Measurements from ENCODE around the gene SOX15.

DNA sequence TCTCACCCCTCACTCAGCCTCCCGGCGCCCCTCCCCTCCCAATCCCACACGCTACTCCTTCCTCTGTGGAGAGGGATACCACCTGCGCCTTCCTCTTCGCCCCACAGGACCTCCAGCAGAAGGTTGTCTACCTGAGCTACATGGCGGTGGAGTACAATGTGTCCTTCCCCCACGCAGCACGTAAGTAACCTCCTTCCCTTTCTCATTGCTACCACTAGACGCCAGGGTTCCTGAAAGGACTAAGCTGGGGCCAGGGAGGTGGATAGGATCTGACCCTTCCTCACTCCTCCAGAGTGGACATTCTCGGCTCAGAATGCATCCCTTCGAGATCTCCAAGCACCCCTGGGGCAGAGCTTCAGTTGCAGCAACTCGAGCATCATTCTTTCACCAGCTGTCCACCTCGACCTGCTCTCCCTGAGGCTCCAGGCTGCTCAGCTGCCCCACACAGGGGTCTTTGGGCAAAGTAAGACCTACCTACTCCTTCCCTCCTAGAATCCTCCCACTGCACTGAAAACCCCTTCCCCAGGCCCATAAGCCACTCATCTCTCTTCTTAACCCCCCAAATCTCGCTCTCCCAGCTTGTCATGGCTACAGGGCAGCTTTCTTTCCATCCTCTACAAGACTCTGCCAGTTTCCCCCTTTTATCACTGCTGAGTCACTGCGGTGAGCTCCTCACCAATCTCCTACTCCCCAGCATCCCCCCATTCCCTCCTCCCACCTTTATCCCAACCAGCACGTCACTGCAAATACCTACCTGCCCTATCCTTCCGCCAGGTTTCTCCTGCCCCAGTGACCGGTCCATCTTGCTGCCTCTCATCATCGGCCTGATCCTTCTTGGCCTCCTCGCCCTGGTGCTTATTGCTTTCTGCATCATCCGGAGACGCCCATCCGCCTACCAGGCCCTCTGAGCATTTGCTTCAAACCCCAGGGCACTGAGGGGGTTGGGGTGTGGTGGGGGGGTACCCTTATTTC lies 9.0 kb downstream of the SOX15 start:
- TF ChIP-seq, protein P1, sequence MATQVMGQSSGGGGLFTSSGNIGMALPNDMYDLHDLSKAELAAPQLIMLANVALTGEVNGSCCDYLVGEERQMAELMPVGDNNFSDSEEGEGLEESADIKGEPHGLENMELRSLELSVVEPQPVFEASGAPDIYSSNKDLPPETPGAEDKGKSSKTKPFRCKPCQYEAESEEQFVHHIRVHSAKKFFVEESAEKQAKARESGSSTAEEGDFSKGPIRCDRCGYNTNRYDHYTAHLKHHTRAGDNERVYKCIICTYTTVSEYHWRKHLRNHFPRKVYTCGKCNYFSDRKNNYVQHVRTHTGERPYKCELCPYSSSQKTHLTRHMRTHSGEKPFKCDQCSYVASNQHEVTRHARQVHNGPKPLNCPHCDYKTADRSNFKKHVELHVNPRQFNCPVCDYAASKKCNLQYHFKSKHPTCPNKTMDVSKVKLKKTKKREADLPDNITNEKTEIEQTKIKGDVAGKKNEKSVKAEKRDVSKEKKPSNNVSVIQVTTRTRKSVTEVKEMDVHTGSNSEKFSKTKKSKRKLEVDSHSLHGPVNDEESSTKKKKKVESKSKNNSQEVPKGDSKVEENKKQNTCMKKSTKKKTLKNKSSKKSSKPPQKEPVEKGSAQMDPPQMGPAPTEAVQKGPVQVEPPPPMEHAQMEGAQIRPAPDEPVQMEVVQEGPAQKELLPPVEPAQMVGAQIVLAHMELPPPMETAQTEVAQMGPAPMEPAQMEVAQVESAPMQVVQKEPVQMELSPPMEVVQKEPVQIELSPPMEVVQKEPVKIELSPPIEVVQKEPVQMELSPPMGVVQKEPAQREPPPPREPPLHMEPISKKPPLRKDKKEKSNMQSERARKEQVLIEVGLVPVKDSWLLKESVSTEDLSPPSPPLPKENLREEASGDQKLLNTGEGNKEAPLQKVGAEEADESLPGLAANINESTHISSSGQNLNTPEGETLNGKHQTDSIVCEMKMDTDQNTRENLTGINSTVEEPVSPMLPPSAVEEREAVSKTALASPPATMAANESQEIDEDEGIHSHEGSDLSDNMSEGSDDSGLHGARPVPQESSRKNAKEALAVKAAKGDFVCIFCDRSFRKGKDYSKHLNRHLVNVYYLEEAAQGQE (IDR thresholded peaks at IDR 0.05; ENCODE audit: insufficient read depth in 1 of 2, low read depth in 2 of 2, low read length in 1 of 2) = no peak
- TF ChIP-seq, protein P2, sequence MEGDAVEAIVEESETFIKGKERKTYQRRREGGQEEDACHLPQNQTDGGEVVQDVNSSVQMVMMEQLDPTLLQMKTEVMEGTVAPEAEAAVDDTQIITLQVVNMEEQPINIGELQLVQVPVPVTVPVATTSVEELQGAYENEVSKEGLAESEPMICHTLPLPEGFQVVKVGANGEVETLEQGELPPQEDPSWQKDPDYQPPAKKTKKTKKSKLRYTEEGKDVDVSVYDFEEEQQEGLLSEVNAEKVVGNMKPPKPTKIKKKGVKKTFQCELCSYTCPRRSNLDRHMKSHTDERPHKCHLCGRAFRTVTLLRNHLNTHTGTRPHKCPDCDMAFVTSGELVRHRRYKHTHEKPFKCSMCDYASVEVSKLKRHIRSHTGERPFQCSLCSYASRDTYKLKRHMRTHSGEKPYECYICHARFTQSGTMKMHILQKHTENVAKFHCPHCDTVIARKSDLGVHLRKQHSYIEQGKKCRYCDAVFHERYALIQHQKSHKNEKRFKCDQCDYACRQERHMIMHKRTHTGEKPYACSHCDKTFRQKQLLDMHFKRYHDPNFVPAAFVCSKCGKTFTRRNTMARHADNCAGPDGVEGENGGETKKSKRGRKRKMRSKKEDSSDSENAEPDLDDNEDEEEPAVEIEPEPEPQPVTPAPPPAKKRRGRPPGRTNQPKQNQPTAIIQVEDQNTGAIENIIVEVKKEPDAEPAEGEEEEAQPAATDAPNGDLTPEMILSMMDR (IDR thresholded peaks at IDR 0.05) = no peak
